H9 (cell line): Measurements from ENCODE around the gene EYA4. TPM values are rescaled to one million over a fixed set of nuclear protein-coding genes. Genes with fewer than 3 reads are reported as not detected.

ENCODE experiments used
- DNase-seq: peaks from one replicate; pipeline ENCODE4 v3.0.0-alpha.2; 2017
- H2AFZ ChIP-seq: one replicate; pipeline ENCODE4 v1.6.1; 2013; ENCODE audit warnings: mild to moderate bottlenecking, low read length, control low read depth, moderate library complexity
- H2AK5ac ChIP-seq: 2 replicates; pipeline ENCODE4 v1.6.1; 2013; ENCODE audit warnings: low read length, control low read depth, mixed read lengths; ENCODE audit not compliant: insufficient read length
- H2BK120ac ChIP-seq: one replicate; pipeline ENCODE4 v1.6.1; 2013; ENCODE audit warnings: low read depth, mild to moderate bottlenecking, low read length, control low read depth, inconsistent platforms; ENCODE audit not compliant: poor library complexity, severe bottlenecking
- H2BK12ac ChIP-seq: 2 replicates; pipeline ENCODE4 v1.6.1; 2013; ENCODE audit warnings: low read length, control low read depth, mixed read lengths, low read depth; ENCODE audit not compliant: insufficient read length
- H2BK15ac ChIP-seq: 2 replicates; pipeline ENCODE4 v1.6.1; 2013; ENCODE audit warnings: low read depth, low read length, control low read depth
- H2BK20ac ChIP-seq: one replicate; pipeline ENCODE4 v1.6.1; 2013; ENCODE audit warnings: low read depth, mild to moderate bottlenecking, low read length, control low read depth, inconsistent platforms; ENCODE audit not compliant: poor library complexity, severe bottlenecking
- H2BK5ac ChIP-seq: 2 replicates; pipeline ENCODE4 v1.6.1; 2013; ENCODE audit warnings: low read length, control low read depth, mixed read lengths; ENCODE audit not compliant: insufficient read length
- H3K14ac ChIP-seq: 2 replicates; pipeline ENCODE4 v1.6.1; 2013; ENCODE audit warnings: low read length, control low read depth; ENCODE audit not compliant: insufficient read depth
- H3K18ac ChIP-seq: 2 replicates; pipeline ENCODE4 v1.6.1; 2013; ENCODE audit warnings: low read depth, mild to moderate bottlenecking, mixed read lengths, low read length, control low read depth; ENCODE audit not compliant: insufficient read length
- H3K23ac ChIP-seq: 2 replicates; pipeline ENCODE4 v1.6.1; 2013; ENCODE audit warnings: low read length, control low read depth, mixed read lengths, low read depth; ENCODE audit not compliant: insufficient read length
- H3K23me2 ChIP-seq: 2 replicates; pipeline ENCODE4 v1.6.1; 2013; ENCODE audit warnings: low read depth, mild to moderate bottlenecking, mixed read lengths, low read length, control low read depth; ENCODE audit not compliant: insufficient read length, poor library complexity, severe bottlenecking
- H3K27ac ChIP-seq: 2 replicates; pipeline ENCODE4 v1.5.1; 2013; ENCODE audit warnings: low read length, control low read depth, mixed read lengths, low read depth; ENCODE audit not compliant: insufficient read length
- H3K27me3 ChIP-seq: 2 replicates; pipeline ENCODE4 v1.6.1; 2013; ENCODE audit warnings: low read length, control low read depth, inconsistent platforms; ENCODE audit not compliant: insufficient read depth
- H3K4ac ChIP-seq: 2 replicates; pipeline ENCODE4 v1.6.1; 2013; ENCODE audit warnings: low read depth, mild to moderate bottlenecking, control low read depth, inconsistent platforms, low read length, moderate library complexity
- H3K4me1 ChIP-seq: 2 replicates; pipeline ENCODE4 v1.6.1; 2013; ENCODE audit warnings: low read length, control low read depth, inconsistent platforms; ENCODE audit not compliant: insufficient read depth
- H3K4me2 ChIP-seq: 2 replicates; pipeline ENCODE4 v1.6.1; 2013; ENCODE audit warnings: low read length, control low read depth, mixed read lengths; ENCODE audit not compliant: insufficient read length, insufficient read depth
- H3K56ac ChIP-seq: 2 replicates; pipeline ENCODE4 v1.6.1; 2013; ENCODE audit warnings: low read depth, mild to moderate bottlenecking, mixed read lengths, low read length, control low read depth; ENCODE audit not compliant: insufficient read length
- H3K79me1 ChIP-seq: 2 replicates; pipeline ENCODE4 v1.6.1; 2013; ENCODE audit warnings: low read depth, mild to moderate bottlenecking, moderate library complexity, low read length, control low read depth, inconsistent platforms; ENCODE audit not compliant: insufficient read depth, poor library complexity, severe bottlenecking
- H3K79me2 ChIP-seq: 2 replicates; pipeline ENCODE4 v1.6.1; 2013; ENCODE audit warnings: low read length, control low read depth, inconsistent platforms; ENCODE audit not compliant: insufficient read depth
- H3K9ac ChIP-seq: 2 replicates; pipeline ENCODE4 v1.6.1; 2013; ENCODE audit warnings: low read length, control low read depth, mixed read lengths; ENCODE audit not compliant: insufficient read length; ENCODE audit errors: extremely low read depth
- H3K9me3 ChIP-seq: one replicate; pipeline ENCODE4 v1.6.1; 2013; ENCODE audit warnings: low read depth, low read length, inconsistent platforms; ENCODE audit not compliant: control insufficient read depth
- H3T11ph ChIP-seq: one replicate; pipeline ENCODE4 v1.6.1; 2013; ENCODE audit warnings: mild to moderate bottlenecking, low read length, control low read depth, inconsistent platforms
- H4K20me1 ChIP-seq: one replicate; pipeline ENCODE4 v1.6.1; 2013; ENCODE audit not compliant: control insufficient read depth, insufficient read length, insufficient read depth
- H4K5ac ChIP-seq: 2 replicates; pipeline ENCODE4 v1.6.1; 2013; ENCODE audit warnings: low read depth, mild to moderate bottlenecking, mixed read lengths, low read length, control low read depth; ENCODE audit not compliant: insufficient read length
- H4K8ac ChIP-seq: replicated peaks from 2 replicates; pipeline ENCODE4 v1.6.1; 2013; ENCODE audit warnings: low read length, control low read depth, mixed read lengths, low read depth; ENCODE audit not compliant: insufficient read length
- H4K91ac ChIP-seq: 2 replicates; pipeline ENCODE4 v1.6.1; 2013; ENCODE audit warnings: low read depth, mild to moderate bottlenecking, moderate library complexity, mixed read lengths, low read length, control low read depth; ENCODE audit not compliant: insufficient read length
- H3K27ac Mint-ChIP-seq, 3 experiments: 2 replicates in 2 of 3; 3 replicates in 1 of 3; pipeline ENCODE4 v1.8.0; 2020 to 2021; ENCODE audit warnings: mixed read lengths in 3 of 3, mild to moderate bottlenecking in 1 of 3, moderate library complexity in 1 of 3
- H3K27me3 Mint-ChIP-seq: 2 replicates; pipeline ENCODE4 v1.8.0; 2021; ENCODE audit warnings: low read depth, mild to moderate bottlenecking, moderate library complexity, mixed read lengths
- H3K36me3 Mint-ChIP-seq, 3 experiments: 2 replicates in 2 of 3; 3 replicates in 1 of 3; pipeline ENCODE4 v1.8.0; 2020 to 2021; ENCODE audit warnings: low read depth in 3 of 3, mixed read lengths in 3 of 3; ENCODE audit not compliant: insufficient read depth in 1 of 3
- H3K4me1 Mint-ChIP-seq, 2 experiments: 2 replicates each; pipeline ENCODE4 v1.8.0; 2020; ENCODE audit warnings: mixed read lengths in 2 of 2
- H3K4me3 Mint-ChIP-seq, 2 experiments: 2 replicates in 1 of 2; 3 replicates in 1 of 2; pipeline ENCODE4 v1.8.0; 2020 to 2021; ENCODE audit warnings: mild to moderate bottlenecking in 2 of 2, mixed read lengths in 2 of 2, moderate library complexity in 1 of 2
- H3K9me3 Mint-ChIP-seq, 2 experiments: 2 replicates in 1 of 2; 3 replicates in 1 of 2; pipeline ENCODE4 v1.8.0; 2020; ENCODE audit warnings: mild to moderate bottlenecking in 2 of 2, mixed read lengths in 2 of 2, moderate library complexity in 1 of 2
- CTCF ChIP-seq: fragments of 200-600 bp; sonication (generic); conservative IDR thresholded peaks from 3 replicates; pipeline ENCODE4 v1.8.0; 2021; ENCODE audit warnings: antibody characterized with exemption, mild to moderate bottlenecking
- WGBS: extraction: QIAGEN DNeasy Blood & Tissue Kit; methylation state at CpG from one replicate; pipeline ENCODE4 v1.1.7; 2013; ENCODE audit warnings: missing lambda C conversion rate, low lambda C conversion rate, mixed read lengths; ENCODE audit not compliant: insufficient read length; ENCODE audit errors: extremely low coverage; 5-methylcytosine and 5-hydroxymethylcytosine counted together
- total RNA-seq: library from RNA; stranded (reverse); gene quantifications from 2 replicates; pipeline ENCODE4 v1.2.1, GENCODE V29; 2021

The EYA4 gene
- total RNA-seq, 1 experiment from 2014 or later = 0.26 TPM

DNA sequence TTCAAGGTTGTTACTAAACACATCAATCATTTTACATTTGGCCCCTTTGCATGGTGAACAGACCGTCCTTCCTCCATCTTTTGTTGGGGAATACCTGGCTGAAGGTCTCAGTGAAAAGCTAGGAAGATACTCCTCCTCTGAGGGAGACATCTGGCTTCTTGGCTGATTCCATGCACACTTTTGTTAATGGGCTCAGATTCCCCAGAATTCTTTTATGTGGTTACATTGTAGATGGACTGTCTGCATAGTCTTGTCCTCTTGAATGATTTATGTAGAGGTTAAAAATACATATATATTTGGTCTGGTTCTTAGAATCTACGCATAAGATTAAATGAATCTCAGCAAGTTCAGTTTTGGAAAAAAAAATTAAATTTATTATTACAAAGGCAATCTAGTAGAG, 167.0 kb downstream of the EYA4 start:
- Histone ChIP-seq H3K23me2 (peaks cover 2% of the 10 kb centered on the region), H3K4me2 (no peak overlapping the region), H3K18ac (no peak overlapping the region), H2AFZ (no peak overlapping the region), H3K23ac (no peak overlapping the region), H2BK20ac (no peak overlapping the region), H2BK12ac (no peak overlapping the region), H2BK5ac (no peak overlapping the region), H3T11ph (no peak overlapping the region), H3K27me3 (no peaks in the 10 kb centered on the region), H4K5ac (no peak overlapping the region), H4K91ac (no peak overlapping the region), H2AK5ac (no peak overlapping the region), H3K27ac (no peak overlapping the region), H3K4ac (no peak overlapping the region), H3K79me2 (no peaks in the 10 kb centered on the region), H3K14ac (no peak overlapping the region), H3K79me1 (no peaks in the 10 kb centered on the region), H2BK15ac (no peak overlapping the region), H4K8ac (no peak overlapping the region), H4K20me1 (no peaks in the 10 kb centered on the region), H3K9me3 (no peaks in the 10 kb centered on the region), H3K4me1 (no peaks in the 10 kb centered on the region), H3K56ac (no peak overlapping the region), H3K9ac (no peak overlapping the region), H2BK120ac (no peak overlapping the region)
- no peaks in the 10 kb centered on the region for H3K27me3 Mint-ChIP-seq
- H3K36me3 Mint-ChIP-seq = no peaks in the 10 kb centered on the region
- H3K4me1 Mint-ChIP-seq = peaks cover 18 to 29% of the 10 kb centered on the region in 2 experiments
- no peak for DNase-seq
- H3K9me3 Mint-ChIP-seq = no peaks in the 10 kb centered on the region
- no peak for TF ChIP-seq CTCF
- H3K4me3 Mint-ChIP-seq = no peak overlapping the region
- no peak overlapping the region for H3K27ac Mint-ChIP-seq
- WGBS = no CpG with 5 or more reads among the region's 2 CpGs
